Muscle layer of colon (tissue), 2 donors: ENCODE results near the gene SRRM5.
"Not testable (repeated sequence)": the region's sequence is repeated elsewhere in the genome, so short reads cannot be mapped to it uniquely, and the experiment has no call there.

Source experiments
- H3K27ac ChIP-seq: one replicate; pipeline ENCODE4 v1.7.0; 2013; ENCODE audit warnings: low read depth, mild to moderate bottlenecking, low read length, moderate library complexity
- H3K27me3 ChIP-seq, 2 donors: one replicate each; pipeline ENCODE4 v1.7.0; 2013; ENCODE audit warnings: low read length in 2 of 2, mild to moderate bottlenecking in 2 of 2; ENCODE audit not compliant: insufficient read depth in 2 of 2, control insufficient read depth in 1 of 2
- H3K36me3 ChIP-seq: one replicate; pipeline ENCODE4 v1.7.0; 2013; ENCODE audit warnings: mild to moderate bottlenecking, low read length; ENCODE audit not compliant: insufficient read depth
- H3K4me1 ChIP-seq: one replicate; pipeline ENCODE4 v1.7.0; 2013; ENCODE audit warnings: mild to moderate bottlenecking, low read length; ENCODE audit not compliant: insufficient read depth
- H3K4me3 ChIP-seq, 2 donors: one replicate each; pipeline ENCODE4 v1.7.0; 2013; ENCODE audit warnings: low read length in 2 of 2, low read depth in 1 of 2, mild to moderate bottlenecking in 1 of 2, moderate library complexity in 1 of 2
- H3K9ac ChIP-seq: one replicate; pipeline ENCODE4 v1.7.0; 2013; ENCODE audit warnings: low read length
- H3K9me3 ChIP-seq: one replicate; pipeline ENCODE4 v1.7.0; 2013; ENCODE audit warnings: mild to moderate bottlenecking, low read length
- donor health status: abdominal sarcoma.
- donor health status: Adenocarcinoma of cecum.

SRRM5 gene

DNA sequence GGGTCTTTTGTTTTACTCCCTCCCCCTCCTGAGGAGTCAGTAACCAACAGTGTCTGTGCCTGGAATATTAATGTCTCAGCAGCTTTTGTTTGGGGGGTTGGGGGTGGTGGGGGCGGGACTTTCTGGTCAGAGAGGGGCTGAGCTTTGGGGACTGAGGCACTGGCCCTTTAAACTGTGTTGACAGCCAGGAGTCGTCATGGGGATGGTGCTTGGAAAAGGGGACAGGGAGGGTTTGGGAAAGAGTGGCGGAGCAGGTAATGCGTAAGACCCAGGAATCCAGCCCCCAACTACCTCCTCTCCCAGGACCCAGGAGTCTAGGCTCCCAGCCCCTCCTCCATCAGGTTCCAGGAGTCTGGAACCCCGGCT is 22.6 kb downstream of the SRRM5 start:
- no peak overlapping the region for H3K27ac ChIP-seq
- H3K4me1 ChIP-seq, result peaks cover 4% of the 10 kb centered on the region
- H3K36me3 ChIP-seq, result no peaks in the 10 kb centered on the region
- H3K27me3 ChIP-seq, result no peaks in the 10 kb centered on the region
- no peak overlapping the region for H3K4me3 ChIP-seq
- no peak overlapping the region for H3K9ac ChIP-seq
- no peaks in the 10 kb centered on the region for H3K9me3 ChIP-seq

DNA sequence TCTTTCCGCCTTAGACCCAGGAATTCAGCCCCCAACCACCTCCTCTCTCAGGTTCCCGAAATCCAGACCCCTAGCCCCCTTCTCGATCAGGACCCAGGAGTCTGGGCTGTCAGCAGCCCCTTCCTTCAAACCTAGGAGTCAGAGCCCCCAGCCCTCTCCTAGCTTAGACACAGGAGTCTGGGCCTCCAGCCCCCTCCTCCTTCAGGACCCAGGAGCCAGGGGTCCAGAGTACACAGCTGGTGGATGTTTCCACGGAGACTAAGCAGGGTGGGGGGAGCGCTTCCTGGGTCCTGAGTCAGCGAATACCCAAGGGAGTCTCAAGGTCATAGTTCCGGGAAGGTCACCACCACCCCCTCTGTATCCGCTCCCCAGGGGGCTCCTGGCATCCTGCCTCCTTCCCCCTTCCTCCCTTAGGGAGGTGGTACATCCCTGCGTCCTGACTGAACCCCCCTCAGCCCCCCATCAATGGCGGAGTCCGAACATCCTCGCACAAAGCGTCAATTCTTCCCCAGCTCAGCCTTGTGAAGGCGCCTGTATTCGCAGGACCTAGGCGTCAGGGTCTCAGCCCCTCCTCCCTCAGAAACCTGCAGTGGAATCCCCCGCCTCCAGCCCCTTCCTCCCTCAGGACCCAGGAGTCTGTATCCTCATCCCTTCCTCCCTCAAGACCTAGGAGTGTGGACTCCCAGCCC is 23.1 kb downstream of the SRRM5 start:
- Histone ChIP-seq H3K9me3 (no peaks in the 10 kb centered on the region), H3K27ac (no peak overlapping the region), H3K36me3 (no peaks in the 10 kb centered on the region), H3K27me3 (no peaks in the 10 kb centered on the region), H3K9ac (no peak overlapping the region), H3K4me3 (no peak overlapping the region), H3K4me1 (peaks cover 4% of the 10 kb centered on the region)

DNA sequence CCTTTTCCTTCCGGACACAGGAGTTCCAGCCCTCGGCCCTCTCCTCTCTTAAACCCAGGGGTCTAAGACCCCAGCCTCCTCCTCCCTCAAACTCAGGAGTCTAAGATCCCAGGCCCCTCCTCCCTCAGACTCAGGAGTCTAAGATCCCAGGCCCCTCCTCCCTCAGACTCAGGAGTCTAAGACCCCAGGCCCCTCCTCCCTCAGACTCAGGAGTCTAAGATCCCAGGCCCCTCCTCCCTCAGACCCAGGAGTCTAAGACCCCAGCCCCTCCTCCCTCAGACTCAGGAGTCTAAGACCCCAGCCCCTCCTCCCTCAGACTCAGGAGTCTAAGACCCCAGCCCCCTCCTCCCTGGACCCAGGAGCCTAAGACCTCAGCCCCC is 23.7 kb downstream of the SRRM5 start:
- H3K4me3 ChIP-seq, H3K9ac ChIP-seq, H3K36me3 ChIP-seq, H3K4me1 ChIP-seq, H3K27me3 ChIP-seq, H3K27ac ChIP-seq, H3K9me3 ChIP-seq: not testable (repeated sequence)

DNA sequence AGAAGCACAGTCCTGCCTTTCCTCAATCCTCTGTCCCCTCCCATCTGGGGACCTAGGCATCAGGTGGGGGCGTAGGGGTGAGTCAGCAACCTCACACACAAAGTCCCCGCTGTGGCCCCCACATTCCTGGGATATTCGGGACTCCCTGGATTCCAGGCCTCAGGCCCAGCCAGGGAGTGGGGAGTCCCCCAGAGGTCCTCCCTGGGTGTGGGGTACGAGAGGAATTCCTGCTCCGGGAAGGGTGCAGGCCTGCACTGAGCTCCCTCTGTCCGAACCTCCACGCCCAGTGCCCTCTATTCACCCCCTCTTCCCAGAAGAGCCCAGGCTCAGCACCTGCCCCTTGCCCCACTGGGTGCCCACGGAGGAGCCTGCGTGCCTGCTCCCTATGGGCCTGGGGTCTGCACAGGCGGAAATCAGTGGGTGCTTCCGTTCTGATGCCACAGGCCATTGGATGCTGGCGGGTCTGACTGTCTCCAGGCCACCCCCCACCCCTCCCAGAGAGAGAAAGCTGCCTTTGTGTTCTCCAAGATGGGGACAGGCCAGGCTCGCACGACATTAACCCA is 24.3 kb downstream of the SRRM5 start:
- peaks cover 0 to 5% of the 10 kb centered on the region in 2 donors for H3K27me3 ChIP-seq
- peak overlapping the region; percentile 1 for H3K27ac ChIP-seq
- H3K36me3 ChIP-seq, result no peaks in the 10 kb centered on the region
- no peak overlapping the region for H3K9ac ChIP-seq
- no peak overlapping the region for H3K4me3 ChIP-seq
- H3K4me1 ChIP-seq, result peaks cover 9% of the 10 kb centered on the region
- no peaks in the 10 kb centered on the region for H3K9me3 ChIP-seq

DNA sequence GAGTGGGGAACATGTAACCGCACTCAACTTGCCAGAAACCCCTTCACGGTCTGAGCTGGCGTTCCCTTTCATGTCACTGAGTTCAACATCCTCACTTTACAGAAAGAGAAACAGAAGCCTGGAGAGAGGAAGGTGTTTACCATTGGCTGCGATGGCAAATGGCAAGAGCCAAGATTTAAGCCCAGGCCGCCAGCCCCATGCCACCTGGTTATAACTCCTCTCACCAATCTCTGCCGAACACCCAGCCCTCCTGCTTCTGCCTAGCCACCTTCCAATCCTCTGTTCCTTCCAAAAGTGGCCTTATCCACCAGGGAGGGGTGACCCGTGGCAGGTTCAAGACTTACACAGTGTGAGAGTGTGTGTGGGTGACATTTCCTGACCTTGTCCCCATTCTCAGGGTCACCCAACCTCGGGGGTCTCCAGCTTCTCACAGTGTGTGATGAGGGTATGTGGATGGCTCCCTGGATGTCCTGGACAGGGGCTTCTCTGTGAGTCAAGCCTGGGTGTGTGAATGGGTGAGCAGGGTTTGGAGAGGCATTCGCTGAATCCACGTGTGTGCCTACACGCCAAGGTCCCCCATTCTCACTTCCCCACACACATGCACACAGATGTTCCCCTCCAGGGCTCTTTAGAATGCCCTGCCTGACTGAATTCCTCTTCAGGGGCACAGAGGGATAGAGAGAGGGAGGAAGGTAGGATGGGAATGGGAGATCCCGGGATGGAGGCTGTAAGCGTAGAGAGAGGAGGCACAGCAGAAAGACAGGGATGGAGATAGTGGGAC is 26.5 kb downstream of the SRRM5 start:
- no peak overlapping the region for H3K27ac ChIP-seq
- peak overlapping the region in 1 of 2 donors; percentile 47 for H3K4me3 ChIP-seq
- H3K36me3 ChIP-seq, result no peaks in the 10 kb centered on the region
- H3K9ac ChIP-seq, result no peak overlapping the region
- peaks cover 0 to 5% of the 10 kb centered on the region in 2 donors for H3K27me3 ChIP-seq
- no peaks in the 10 kb centered on the region for H3K9me3 ChIP-seq
- H3K4me1 ChIP-seq, result peaks cover 9% of the 10 kb centered on the region

DNA sequence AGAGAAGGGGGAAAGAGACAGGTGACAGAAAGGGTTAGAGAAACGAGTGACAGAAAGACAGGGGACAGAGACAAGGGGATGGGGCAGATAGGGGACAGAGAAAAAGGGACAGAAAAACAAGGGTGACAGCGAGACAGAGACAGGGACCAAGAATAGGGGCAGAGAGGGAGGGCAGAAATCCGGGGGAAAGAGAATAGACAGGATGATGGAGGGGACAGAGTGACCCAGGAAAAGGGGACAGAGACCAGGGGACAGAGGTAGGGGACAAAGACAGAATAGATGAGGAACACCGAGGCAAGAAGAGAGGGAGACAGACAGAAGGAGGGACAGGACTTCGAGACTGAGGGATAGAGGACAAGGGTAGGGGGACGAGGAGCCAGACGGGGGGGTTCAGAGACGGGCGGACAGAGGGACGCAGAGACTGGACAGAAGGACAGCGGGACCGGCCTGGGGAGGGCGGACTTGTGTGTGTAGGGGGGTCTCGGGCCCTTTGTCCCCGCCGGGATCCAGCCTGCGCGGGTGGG is 27.2 kb downstream of the SRRM5 start:
- no peak overlapping the region for H3K27ac ChIP-seq
- H3K4me1 ChIP-seq, result peaks cover 9% of the 10 kb centered on the region
- H3K27me3 ChIP-seq, result peaks cover 0 to 5% of the 10 kb centered on the region in 2 donors
- no peak overlapping the region for H3K9ac ChIP-seq
- peak overlapping the region in 1 of 2 donors; percentile 47 for H3K4me3 ChIP-seq
- no peaks in the 10 kb centered on the region for H3K36me3 ChIP-seq
- H3K9me3 ChIP-seq, result no peaks in the 10 kb centered on the region

DNA sequence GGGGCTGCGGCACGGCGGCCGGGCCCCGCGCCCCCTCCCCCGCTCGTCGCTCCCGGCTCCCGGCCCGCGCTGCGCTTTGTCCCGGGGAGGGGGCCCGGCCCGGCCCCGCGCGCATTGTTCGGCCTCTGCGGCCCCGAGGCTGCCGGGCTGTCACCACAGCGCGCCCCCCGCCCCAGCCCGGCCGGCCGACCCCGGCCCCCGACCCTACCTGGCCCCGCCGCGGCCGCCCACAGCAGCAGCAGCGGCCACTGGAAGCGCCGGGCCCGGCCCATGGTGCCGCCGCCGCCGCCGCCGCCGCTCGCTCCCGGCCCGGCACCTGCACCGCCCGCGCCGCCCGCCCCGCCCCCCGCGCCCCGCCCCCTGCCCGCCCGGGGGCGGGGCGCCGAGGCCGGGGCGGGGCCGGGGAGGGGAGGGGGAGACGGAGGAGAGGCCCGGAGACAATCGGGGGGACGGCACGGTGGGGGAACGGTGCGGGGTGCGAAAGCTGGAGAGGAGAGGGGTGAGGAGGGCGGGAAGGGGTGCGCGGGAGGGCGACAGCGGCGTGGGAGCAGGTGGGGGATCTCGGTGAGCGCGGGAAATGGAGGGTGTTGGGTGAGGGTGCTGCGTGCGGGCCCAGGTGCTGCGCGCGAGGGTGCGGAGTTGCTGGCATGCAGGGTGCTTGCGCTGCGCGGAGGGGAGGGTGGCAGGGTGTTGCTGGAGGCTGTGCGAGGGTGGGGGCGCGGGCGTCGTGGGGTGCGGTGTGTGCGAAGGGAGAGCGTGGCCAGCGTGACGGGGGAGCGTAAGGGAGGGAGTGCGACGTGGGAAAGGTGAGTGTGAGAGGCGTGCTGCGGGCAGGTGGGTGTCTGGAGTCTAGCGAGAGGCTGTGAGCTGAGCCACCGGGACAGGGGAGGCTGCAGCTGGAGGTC is 27.9 kb downstream of the SRRM5 start, which contains the start of gene CADM4:
Gene CADM4, minus strand, starts transcription at position 332 of the 905 bp plus-strand sequence. Its CDS starts 60 bp downstream, at position 272.
- peak within 1 kb of the TSS; percentile 19 for H3K9ac ChIP-seq
- peaks cover 9% of the 10 kb centered on the region for H3K4me1 ChIP-seq
- no peak within 1 kb of the TSS for H3K27ac ChIP-seq
- peak within 1 kb of the TSS; percentile 58 to 64 for H3K4me3 ChIP-seq
- H3K27me3 ChIP-seq, result peaks cover 0 to 5% of the 10 kb centered on the region in 2 donors
- H3K36me3 ChIP-seq, result no peaks in the 10 kb centered on the region
- no peaks in the 10 kb centered on the region for H3K9me3 ChIP-seq

DNA sequence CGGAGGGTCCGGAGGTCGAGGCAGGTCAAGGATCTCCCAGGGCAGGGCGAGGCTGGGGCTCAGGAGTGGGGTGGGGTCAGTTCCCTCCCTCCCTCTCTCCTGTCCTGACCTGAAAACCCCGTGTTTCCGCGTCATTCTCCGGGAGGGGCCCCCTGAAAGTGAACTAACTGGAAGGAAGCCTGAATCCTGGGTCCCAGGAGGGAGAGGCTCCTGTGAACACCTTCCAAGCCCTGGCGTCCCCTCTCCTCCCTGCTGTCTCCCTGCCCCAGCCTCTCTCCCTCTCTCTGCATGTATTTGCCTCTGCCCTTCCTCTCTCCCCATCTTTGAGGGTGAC is 28.5 kb downstream of the SRRM5 start:
- H3K4me3 ChIP-seq, result peak overlapping the region; percentile 58 to 64
- no peak overlapping the region for H3K27ac ChIP-seq
- H3K4me1 ChIP-seq, result peaks cover 9% of the 10 kb centered on the region
- H3K9me3 ChIP-seq, result no peaks in the 10 kb centered on the region
- peaks cover 0 to 5% of the 10 kb centered on the region in 2 donors for H3K27me3 ChIP-seq
- peak overlapping the region; percentile 19 for H3K9ac ChIP-seq
- no peaks in the 10 kb centered on the region for H3K36me3 ChIP-seq

DNA sequence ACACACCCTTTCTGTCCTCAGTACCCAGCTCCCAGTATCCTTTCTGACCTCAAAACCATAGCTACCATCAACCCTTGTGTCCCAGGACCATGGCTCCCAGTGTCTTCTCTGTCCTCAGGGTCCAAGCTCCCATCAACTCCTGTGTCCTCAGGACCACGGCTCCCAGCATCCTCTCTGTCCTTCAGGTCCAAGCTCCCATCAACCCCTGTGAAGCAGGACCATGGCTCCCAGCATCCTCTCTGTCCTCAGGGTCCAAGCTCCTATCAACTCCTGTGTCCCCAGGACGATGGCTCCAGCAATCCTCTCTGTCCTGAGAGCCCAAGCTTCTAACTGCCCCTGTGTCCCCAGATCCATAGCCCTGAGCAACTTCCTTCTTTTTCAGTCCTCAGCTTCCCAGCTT is 29.4 kb downstream of the SRRM5 start:
- peaks cover 9% of the 10 kb centered on the region for H3K4me1 ChIP-seq
- no peaks in the 10 kb centered on the region for H3K36me3 ChIP-seq
- H3K9ac ChIP-seq, result no peak overlapping the region

DNA sequence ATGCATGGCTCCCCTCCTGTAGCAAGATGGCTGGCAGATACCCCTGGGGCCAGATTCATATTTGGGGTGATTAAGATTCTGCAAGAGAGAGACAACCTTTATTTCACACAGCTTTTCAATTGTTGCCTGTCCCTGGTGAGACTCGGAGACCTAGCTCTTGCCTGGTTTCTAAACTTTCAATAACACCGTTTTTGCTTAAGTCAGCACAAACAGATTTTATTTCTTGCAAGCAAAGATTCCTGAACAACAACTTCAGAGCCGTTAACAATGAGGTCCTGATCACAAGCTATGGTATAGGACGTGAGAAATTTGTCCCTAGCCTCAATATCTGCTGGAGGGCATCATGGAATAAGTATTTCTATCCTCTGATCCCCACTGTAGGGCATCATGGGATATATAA is 30.6 kb downstream of the SRRM5 start:
- Histone ChIP-seq H3K27ac (no peak overlapping the region), H3K4me3 (no peak overlapping the region), H3K9me3 (no peaks in the 10 kb centered on the region), H3K4me1 (peaks cover 9% of the 10 kb centered on the region), H3K9ac (no peak overlapping the region), H3K27me3 (peaks cover 0 to 5% of the 10 kb centered on the region in 2 donors), H3K36me3 (no peaks in the 10 kb centered on the region)

More for the DNA sequence above, 29.4 kb downstream of the SRRM5 start:
- H3K27me3 ChIP-seq, result peaks cover 0 to 5% of the 10 kb centered on the region in 2 donors
- no peak overlapping the region for H3K27ac ChIP-seq
- no peaks in the 10 kb centered on the region for H3K9me3 ChIP-seq
- no peak overlapping the region for H3K4me3 ChIP-seq

DNA sequence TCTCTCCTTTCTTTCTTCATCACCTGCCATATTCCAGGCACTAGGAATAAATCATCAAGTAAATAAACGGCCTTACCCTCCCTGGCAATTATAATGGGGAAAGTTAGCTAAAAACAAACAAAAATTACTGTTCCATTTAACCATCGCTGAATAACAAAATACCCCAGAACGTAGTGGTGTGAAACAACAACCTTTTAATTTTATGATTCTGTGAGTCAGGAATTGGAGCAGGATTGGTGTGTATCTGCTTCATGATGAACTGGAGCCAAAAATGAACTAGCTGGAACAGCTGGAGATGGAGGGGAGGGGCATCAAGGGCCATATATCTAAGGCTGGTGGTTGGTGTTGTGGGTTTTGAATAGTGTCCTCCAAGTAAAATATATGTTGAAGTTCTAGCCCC is 31.4 kb downstream of the SRRM5 start:
- Histone ChIP-seq H3K27ac (no peak overlapping the region), H3K36me3 (no peaks in the 10 kb centered on the region), H3K9ac (no peak overlapping the region), H3K4me3 (no peak overlapping the region), H3K4me1 (peaks cover 9% of the 10 kb centered on the region), H3K9me3 (no peaks in the 10 kb centered on the region), H3K27me3 (peaks cover 0 to 5% of the 10 kb centered on the region in 2 donors)
